Suprapubic skin (tissue), 3 donors: Measurements from ENCODE around the gene NR3C2.

Source experiments
- POLR2AphosphoS5 ChIP-seq, 3 donors: sonication (generic); formaldehyde crosslinking; IDR thresholded peaks; one replicate each; pipeline ENCODE4 v1.6.1; 2017; ENCODE audit warnings: antibody characterized with exemption in 3 of 3
- TF ChIP-seq, protein P1 (sequence below), 2 donors: fragments of 200-600 bp in 1 of 2; fragments of 450-650 bp in 1 of 2; sonication (generic) in 1 of 2; IDR thresholded peaks; one replicate each; pipeline ENCODE4 v1.5.1; 2016 to 2019; ENCODE audit warnings: antibody characterized with exemption in 2 of 2, mild to moderate bottlenecking in 1 of 2, moderate library complexity in 1 of 2

DNA sequence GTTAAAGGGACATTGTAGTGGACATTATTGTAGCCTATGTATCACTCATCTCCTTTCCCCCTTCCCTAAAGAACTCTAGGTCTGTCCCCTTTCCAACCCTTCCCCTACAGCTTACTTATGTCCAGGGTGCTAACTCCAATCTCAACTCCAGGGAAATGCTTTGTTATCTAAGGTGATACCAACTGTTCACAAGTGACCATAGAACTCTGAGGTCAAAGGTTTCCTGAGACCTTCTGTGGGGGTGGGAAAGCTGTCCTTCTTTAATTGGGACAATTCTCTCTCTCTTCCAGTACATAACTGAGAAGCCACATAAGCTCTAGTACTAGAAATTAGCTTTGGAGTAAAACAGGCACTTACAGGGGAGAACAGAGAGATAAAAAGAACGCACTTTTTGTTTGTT lies 212.4 kb downstream of the NR3C2 start:
- TF ChIP-seq, protein P1, sequence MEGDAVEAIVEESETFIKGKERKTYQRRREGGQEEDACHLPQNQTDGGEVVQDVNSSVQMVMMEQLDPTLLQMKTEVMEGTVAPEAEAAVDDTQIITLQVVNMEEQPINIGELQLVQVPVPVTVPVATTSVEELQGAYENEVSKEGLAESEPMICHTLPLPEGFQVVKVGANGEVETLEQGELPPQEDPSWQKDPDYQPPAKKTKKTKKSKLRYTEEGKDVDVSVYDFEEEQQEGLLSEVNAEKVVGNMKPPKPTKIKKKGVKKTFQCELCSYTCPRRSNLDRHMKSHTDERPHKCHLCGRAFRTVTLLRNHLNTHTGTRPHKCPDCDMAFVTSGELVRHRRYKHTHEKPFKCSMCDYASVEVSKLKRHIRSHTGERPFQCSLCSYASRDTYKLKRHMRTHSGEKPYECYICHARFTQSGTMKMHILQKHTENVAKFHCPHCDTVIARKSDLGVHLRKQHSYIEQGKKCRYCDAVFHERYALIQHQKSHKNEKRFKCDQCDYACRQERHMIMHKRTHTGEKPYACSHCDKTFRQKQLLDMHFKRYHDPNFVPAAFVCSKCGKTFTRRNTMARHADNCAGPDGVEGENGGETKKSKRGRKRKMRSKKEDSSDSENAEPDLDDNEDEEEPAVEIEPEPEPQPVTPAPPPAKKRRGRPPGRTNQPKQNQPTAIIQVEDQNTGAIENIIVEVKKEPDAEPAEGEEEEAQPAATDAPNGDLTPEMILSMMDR (IDR thresholded peaks at IDR 0.05) = no peak
- no peak for TF ChIP-seq POLR2AphosphoS5 (IDR thresholded peaks at IDR 0.05)
